ENCODE results near the gene GIMAP8.

GIMAP8 gene

GRCh38 chr7:150404805-150405583 lies 45.4 kb upstream of the GIMAP8 start (continued):
- no peak for TF ChIP-seq ZNF664 (tag by site-specific recombination; IDR thresholded peaks at IDR 0.05)
- peak; percentile 80 for TF ChIP-seq ZBTB44 (tag by site-specific recombination; IDR thresholded peaks at IDR 0.05)
- no peak; the same call in 1 of the 2 replicates for TF ChIP-seq ZNF660 (tag by site-specific recombination; IDR thresholded peaks at IDR 0.05)
- TF ChIP-seq ZNF223 (tag by site-specific recombination; IDR thresholded peaks at IDR 0.05) = no peak
- TF ChIP-seq SETDB1 (IDR thresholded peaks at IDR 0.05; ENCODE audit: insufficient read length, low read length) = no peak
- TF ChIP-seq ZNF585B (tag by site-specific recombination; IDR thresholded peaks at IDR 0.05) = no peak
- no peak for TF ChIP-seq ZNF280D (tag by site-specific recombination; IDR thresholded peaks at IDR 0.05)
- TF ChIP-seq MYNN (tag by site-specific recombination; IDR thresholded peaks at IDR 0.05; ENCODE audit: borderline replicate concordance) = no peak
- no peak for TF ChIP-seq ZNF776 (tag by site-specific recombination; IDR thresholded peaks at IDR 0.05; ENCODE audit: borderline replicate concordance)
- no peak for TF ChIP-seq ZNF837 (tag by site-specific recombination; IDR thresholded peaks at IDR 0.05)
- no peak for TF ChIP-seq ZNF398 (tag by site-specific recombination; IDR thresholded peaks at IDR 0.05)
- TF ChIP-seq ZNF670 (tag by site-specific recombination; IDR thresholded peaks at IDR 0.05; ENCODE audit: low read depth) = no peak
- TF ChIP-seq ZNF23 (tag by site-specific recombination; IDR thresholded peaks at IDR 0.05; ENCODE audit: borderline replicate concordance) = no peak
- peak; percentile 48; the same call in 1 of the 2 replicates for TF ChIP-seq ZFP69B (tag by site-specific recombination; IDR thresholded peaks at IDR 0.05)
- TF ChIP-seq ZNF24 (tag by site-specific recombination; IDR thresholded peaks at IDR 0.05) = no peak
- TF ChIP-seq ZNF169 (tag by site-specific recombination; IDR thresholded peaks at IDR 0.05) = no peak
- TF ChIP-seq ZNF112 (tag by site-specific recombination; IDR thresholded peaks at IDR 0.05) = no peak
- peak; percentile 90 for TF ChIP-seq GLIS1 (tag by site-specific recombination; IDR thresholded peaks at IDR 0.05)
- no peak for TF ChIP-seq ZNF654 (tag by site-specific recombination; IDR thresholded peaks at IDR 0.05; ENCODE audit: low read depth)
- no peak for TF ChIP-seq PRDM6 (tag by site-specific recombination; IDR thresholded peaks at IDR 0.05)
- no peak for TF ChIP-seq ZNF843 (tag by site-specific recombination; IDR thresholded peaks at IDR 0.05)
- TF ChIP-seq ZNF701 (tag by site-specific recombination; IDR thresholded peaks at IDR 0.05) = no peak
- peak; percentile 83; the same call in 1 of the 2 replicates for TF ChIP-seq KLF10 (tag by site-specific recombination; IDR thresholded peaks at IDR 0.05)
- TF ChIP-seq ZNF792 (tag by site-specific recombination; IDR thresholded peaks at IDR 0.05) = no peak
- TF ChIP-seq ZSCAN4 (tag by site-specific recombination; IDR thresholded peaks at IDR 0.05) = no peak
- no peak for TF ChIP-seq ZNF48 (tag by site-specific recombination; IDR thresholded peaks at IDR 0.05)
- TF ChIP-seq PATZ1 (tag by site-specific recombination; IDR thresholded peaks at IDR 0.05) = peak; percentile 79
- TF ChIP-seq ZNF548 (tag by site-specific recombination; IDR thresholded peaks at IDR 0.05) = no peak
- TF ChIP-seq SP7 (tag by site-specific recombination; IDR thresholded peaks at IDR 0.05) = peak; percentile 71
- no peak for TF ChIP-seq ZNF416 (tag by site-specific recombination; IDR thresholded peaks at IDR 0.05)

Data from HEK293 (cell line).